Smooth muscle cell (in vitro differentiated cells): ENCODE measurements around the gene CHFR. TPM values are rescaled to one million over a fixed set of nuclear protein-coding genes. Genes with fewer than 3 reads are reported as not detected.

Experiments used
- DNase-seq: peaks from one replicate; lab custom pipeline; 2025; ENCODE audit not compliant: unreplicated experiment; lab: John Stamatoyannopoulos, UW
- H2AFZ ChIP-seq: fragments of 200-600 bp; sonication (generic); 2 replicates; pipeline ENCODE4 v1.6.0; 2016; ENCODE audit warnings: antibody characterized with exemption, low read depth, mild to moderate bottlenecking
- H3F3A ChIP-seq: fragments of 200-600 bp; sonication (generic); 2 replicates; pipeline ENCODE4 v1.6.0; 2017; ENCODE audit warnings: antibody characterized with exemption, low read depth
- H3K27ac ChIP-seq: fragments of 200-600 bp; sonication (generic); 2 replicates; pipeline ENCODE4 v1.5.1; 2016; ENCODE audit warnings: low read depth, mild to moderate bottlenecking
- H3K27me3 ChIP-seq: fragments of 200-600 bp; sonication (generic); 2 replicates; pipeline ENCODE4 v1.6.1; 2016; ENCODE audit warnings: low read depth, mild to moderate bottlenecking
- H3K36me3 ChIP-seq: fragments of 200-600 bp; sonication (generic); 2 replicates; pipeline ENCODE4 v1.5.1; 2016; ENCODE audit warnings: low read depth
- H3K4me1 ChIP-seq: fragments of 200-600 bp; sonication (generic); 2 replicates; pipeline ENCODE4 v1.5.1; 2016; ENCODE audit warnings: low read depth
- H3K4me2 ChIP-seq: fragments of 200-600 bp; sonication (generic); 2 replicates; pipeline ENCODE4 v1.6.0; 2016; ENCODE audit warnings: mild to moderate bottlenecking
- H3K4me3 ChIP-seq: fragments of 200-600 bp; sonication (generic); 2 replicates; pipeline ENCODE4 v1.5.1; 2016; ENCODE audit warnings: mild to moderate bottlenecking
- H3K79me2 ChIP-seq: fragments of 200-600 bp; sonication (generic); 2 replicates; pipeline ENCODE4 v1.6.0; 2016; ENCODE audit warnings: low read depth, mild to moderate bottlenecking
- H3K9ac ChIP-seq: fragments of 200-600 bp; sonication (generic); 2 replicates; pipeline ENCODE4 v1.6.0; 2016; ENCODE audit warnings: low read depth
- H3K9me3 ChIP-seq: fragments of 200-600 bp; sonication (generic); replicated peaks from 2 replicates; pipeline ENCODE4 v1.5.1; 2016; ENCODE audit warnings: low read depth
- H4K20me1 ChIP-seq: fragments of 200-600 bp; sonication (generic); 2 replicates; pipeline ENCODE4 v1.6.0; 2016; ENCODE audit warnings: low read depth
- WGBS: methylation state at CpG from one replicate; pipeline ENCODE4 v1.1.7; 2016; ENCODE audit warnings: low lambda C conversion rate; 5-methylcytosine and 5-hydroxymethylcytosine counted together
- polyA plus RNA-seq: library from polyadenylated mRNA; unstranded; fragments of >200 nt; fragmentation: Nextera tagmentation; extraction: Ambion mirVana; gene quantifications from 2 replicates; pipeline ENCODE4 v1.2.1, GENCODE V29; 2016
- total RNA-seq: library from RNA; depleted of rRNA; stranded (reverse); fragments of >200 nt; gene quantifications from 2 replicates; pipeline ENCODE4 v1.2.3, GENCODE V29; 2014
- TF ChIP-seq, protein P1 (sequence below): fragments of 200-600 bp; sonication (generic); IDR thresholded peaks from 2 replicates; pipeline ENCODE4 v1.5.1; 2017; ENCODE audit warnings: borderline replicate concordance, mild to moderate bottlenecking, antibody characterized with exemption; ENCODE audit not compliant: insufficient read depth, poor library complexity, severe bottlenecking

The CHFR gene
- total and polyA plus RNA-seq, 2 experiments from 2014 or later = 24.0 to 26.2 TPM

DNA sequence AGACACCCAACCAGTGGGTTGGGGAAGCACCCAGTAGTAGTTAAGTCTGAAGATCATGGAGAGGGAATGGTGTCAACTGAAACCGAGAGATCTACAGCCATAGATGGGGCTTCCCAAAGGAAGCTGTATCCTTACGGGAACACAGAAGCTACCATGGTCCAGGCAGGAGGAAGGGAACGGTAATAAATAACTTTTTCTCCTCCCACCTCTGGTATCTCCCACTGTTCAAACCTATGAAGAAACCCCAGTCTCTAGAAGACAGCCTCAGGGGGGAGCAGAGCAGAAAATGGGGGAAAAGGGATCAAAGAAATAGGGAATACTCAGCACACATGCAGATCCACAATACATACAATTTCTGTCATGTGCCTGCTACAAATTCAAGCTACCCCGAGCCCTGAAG lies 35.3 kb upstream of the CHFR start:
- H3K27ac ChIP-seq = no peak overlapping the region
- H3K27me3 ChIP-seq = no peaks in the 10 kb centered on the region
- H3K4me1 ChIP-seq = no peaks in the 10 kb centered on the region
- H4K20me1 ChIP-seq = no peaks in the 10 kb centered on the region
- H3F3A ChIP-seq = peaks cover 9% of the 10 kb centered on the region
- 96% methylated on average over 4 of the region's 4 CpGs for WGBS
- TF ChIP-seq, protein P1, sequence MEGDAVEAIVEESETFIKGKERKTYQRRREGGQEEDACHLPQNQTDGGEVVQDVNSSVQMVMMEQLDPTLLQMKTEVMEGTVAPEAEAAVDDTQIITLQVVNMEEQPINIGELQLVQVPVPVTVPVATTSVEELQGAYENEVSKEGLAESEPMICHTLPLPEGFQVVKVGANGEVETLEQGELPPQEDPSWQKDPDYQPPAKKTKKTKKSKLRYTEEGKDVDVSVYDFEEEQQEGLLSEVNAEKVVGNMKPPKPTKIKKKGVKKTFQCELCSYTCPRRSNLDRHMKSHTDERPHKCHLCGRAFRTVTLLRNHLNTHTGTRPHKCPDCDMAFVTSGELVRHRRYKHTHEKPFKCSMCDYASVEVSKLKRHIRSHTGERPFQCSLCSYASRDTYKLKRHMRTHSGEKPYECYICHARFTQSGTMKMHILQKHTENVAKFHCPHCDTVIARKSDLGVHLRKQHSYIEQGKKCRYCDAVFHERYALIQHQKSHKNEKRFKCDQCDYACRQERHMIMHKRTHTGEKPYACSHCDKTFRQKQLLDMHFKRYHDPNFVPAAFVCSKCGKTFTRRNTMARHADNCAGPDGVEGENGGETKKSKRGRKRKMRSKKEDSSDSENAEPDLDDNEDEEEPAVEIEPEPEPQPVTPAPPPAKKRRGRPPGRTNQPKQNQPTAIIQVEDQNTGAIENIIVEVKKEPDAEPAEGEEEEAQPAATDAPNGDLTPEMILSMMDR = no peak
- no peaks in the 10 kb centered on the region for H3K79me2 ChIP-seq
- no peak overlapping the region for H3K9ac ChIP-seq
- H3K9me3 ChIP-seq = peaks cover 87% of the 10 kb centered on the region
- H2AFZ ChIP-seq = no peak overlapping the region
- no peak overlapping the region for H3K4me2 ChIP-seq
- no peak for DNase-seq
- H3K4me3 ChIP-seq = no peak overlapping the region
- H3K36me3 ChIP-seq = peaks cover 45% of the 10 kb centered on the region

DNA sequence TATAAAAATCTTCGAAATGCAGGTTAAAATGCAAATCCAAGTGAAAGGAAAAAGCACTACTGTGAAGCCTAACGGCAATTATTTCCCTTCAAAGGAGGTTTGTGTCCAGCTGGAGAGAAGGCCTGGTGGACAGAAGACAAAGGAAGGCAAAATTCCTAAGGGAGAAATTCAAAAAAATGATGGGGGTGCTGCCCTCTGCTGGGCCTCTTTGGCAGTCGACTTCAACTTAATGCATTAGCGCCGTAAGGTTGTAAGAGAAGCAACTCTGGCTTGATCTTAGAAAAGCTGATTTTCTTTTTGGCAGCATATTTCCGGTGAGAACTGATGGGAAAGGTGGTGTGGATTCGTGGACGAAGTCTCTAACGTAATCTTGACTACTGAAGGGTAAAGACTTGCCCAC lies 34.3 kb upstream of the CHFR start:
- Histone ChIP-seq H3K36me3 (peaks cover 41% of the 10 kb centered on the region), H3K4me1 (no peaks in the 10 kb centered on the region), H3K4me3 (no peak overlapping the region), H3F3A (peaks cover 9% of the 10 kb centered on the region), H3K9ac (no peak overlapping the region), H3K4me2 (no peak overlapping the region), H3K9me3 (peaks cover 79% of the 10 kb centered on the region), H2AFZ (no peak overlapping the region), H3K79me2 (no peaks in the 10 kb centered on the region), H4K20me1 (no peaks in the 10 kb centered on the region), H3K27ac (no peak overlapping the region), H3K27me3 (no peaks in the 10 kb centered on the region)
- no peak for DNase-seq
- 89% methylated on average over 9 of the region's 9 CpGs for WGBS
- TF ChIP-seq, protein P1 = no peak

DNA sequence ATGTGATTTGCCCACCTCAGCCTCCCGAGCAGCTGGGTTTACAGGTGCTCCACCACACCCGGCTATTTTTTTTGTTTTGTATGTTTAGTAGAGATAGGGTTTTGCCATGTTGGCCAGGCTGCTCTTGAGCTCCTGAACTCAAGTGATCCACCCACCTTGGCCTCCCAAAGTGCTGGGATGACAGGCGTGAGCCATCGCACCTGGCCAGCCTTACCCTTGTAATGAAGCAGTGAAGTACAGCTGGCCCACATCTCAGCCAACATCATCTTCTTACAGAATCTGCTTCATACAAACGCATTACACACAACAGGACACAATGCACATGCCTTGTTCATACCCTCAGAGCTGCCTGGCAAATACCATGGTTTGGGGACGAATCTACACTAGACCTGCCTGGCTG lies 31.3 kb upstream of the CHFR start:
- WGBS = 98% methylated on average over 6 of the region's 6 CpGs
- no peak overlapping the region for H2AFZ ChIP-seq
- H3K4me3 ChIP-seq = no peak overlapping the region
- no peak overlapping the region for H3K9ac ChIP-seq
- peaks cover 69% of the 10 kb centered on the region for H3K9me3 ChIP-seq
- DNase-seq = no peak
- H4K20me1 ChIP-seq = no peaks in the 10 kb centered on the region
- H3F3A ChIP-seq = no peaks in the 10 kb centered on the region
- no peaks in the 10 kb centered on the region for H3K27me3 ChIP-seq
- H3K79me2 ChIP-seq = no peaks in the 10 kb centered on the region
- no peak overlapping the region for H3K4me2 ChIP-seq
- peaks cover 14% of the 10 kb centered on the region for H3K36me3 ChIP-seq
- TF ChIP-seq, protein P1 = no peak
- no peak overlapping the region for H3K27ac ChIP-seq
- H3K4me1 ChIP-seq = no peaks in the 10 kb centered on the region

DNA sequence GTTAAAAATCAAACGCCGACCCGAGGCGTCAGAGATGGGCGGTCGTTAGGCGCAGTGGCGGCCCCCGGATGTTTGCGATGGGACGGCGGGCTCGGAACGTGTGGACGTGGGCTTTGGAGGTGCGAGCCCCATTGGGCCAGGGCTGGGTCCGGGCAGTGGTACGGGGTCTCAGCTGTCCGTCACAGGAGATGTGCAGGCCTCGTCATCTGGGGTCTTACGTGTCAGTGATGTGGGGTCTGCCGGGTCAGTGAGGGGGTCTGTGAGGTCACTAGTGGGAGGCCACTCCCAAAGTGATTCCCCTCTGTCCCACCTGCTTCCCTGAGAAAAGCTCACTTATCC lies 21.6 kb upstream of the CHFR start:
- Histone ChIP-seq H3F3A (no peaks in the 10 kb centered on the region), H3K9ac (peak overlapping the region; percentile 65), H3K4me1 (no peaks in the 10 kb centered on the region), H3K4me2 (peak overlapping the region; percentile 95), H3K27ac (peak overlapping the region; percentile 69), H3K27me3 (no peaks in the 10 kb centered on the region), H4K20me1 (no peaks in the 10 kb centered on the region), H3K9me3 (peaks cover 2% of the 10 kb centered on the region), H3K79me2 (no peaks in the 10 kb centered on the region), H3K36me3 (no peaks in the 10 kb centered on the region), H2AFZ (peak overlapping the region; percentile 99), H3K4me3 (peak overlapping the region; percentile 77)
- WGBS = 7% methylated on average over 22 of the region's 22 CpGs
- no peak for DNase-seq
- TF ChIP-seq, protein P1 = no peak
